GM12878 (cell line): ENCODE results near the gene ISG20. TPM values are rescaled to one million over a fixed set of nuclear protein-coding genes. Genes with fewer than 3 reads are reported as not detected.

Experiments
- ATAC-seq: fragments of 200-7000 bp; cut with Tn5 transposase; 3 replicates; pipeline ENCODE4 v1.9.1; 2020; ENCODE audit warnings: mild to moderate bottlenecking, moderate library complexity
- BruUV-seq: library from RNA; stranded (reverse); fragments of 400-500 nt; replicated peaks from 2 replicates; lab custom pipeline; 2021; lab: Mats Ljungman, UMichigan
- CTCF ChIA-PET: fragments of 300-600 bp; sonication (Branson Sonifier 250); formaldehyde crosslinking; extraction: SDS; loops from one replicate; lab custom pipeline; 2021; ENCODE audit warnings: inconsistent platforms; lab: Yijun Ruan, JAX
- POLR2A ChIA-PET: fragments of 350-600 bp; formaldehyde crosslinking; extraction: SDS; loops from one replicate; lab custom pipeline; 2021; ENCODE audit warnings: inconsistent platforms; lab: Charles Lee
- RAD21 ChIA-PET: fragments of 300-600 bp; sonication (Branson Sonifier 250); formaldehyde crosslinking; loops from one replicate; lab custom pipeline; 2023; ENCODE audit warnings: antibody characterized with exemption; ENCODE audit not compliant: unreplicated experiment; lab: Charles Lee
- SMC1A ChIA-PET: fragments of 300-600 bp; sonication (Branson Sonifier 250); formaldehyde crosslinking; loops from one replicate; lab custom pipeline; 2023; ENCODE audit not compliant: unreplicated experiment, uncharacterized antibody; lab: Charles Lee
- DNase-seq: peaks from one replicate; pipeline ENCODE4 v3.0.0-alpha.2; 2011; ENCODE audit warnings: low read depth, low spot score
- FAIRE-seq: peaks from 3 replicates; lab custom pipeline; 2011; peaks lifted over from hg19 to GRCh38; lab: Jason Lieb, UNC
- H2AFZ ChIP-seq: 2 replicates; pipeline ENCODE4 v1.6.0; 2011; ENCODE audit warnings: low read depth, low read length, control low read depth; ENCODE audit not compliant: control insufficient read depth
- H3K27ac ChIP-seq: 2 replicates; pipeline ENCODE4 v1.5.1; 2011; ENCODE audit warnings: control low read depth; ENCODE audit not compliant: control insufficient read depth, insufficient read depth
- H3K27me3 ChIP-seq, 2 experiments: replicated peaks in 1 of 2; 2 replicates each; pipeline versions ENCODE4 v1.6.0 to v1.6.1; 2011; ENCODE audit warnings: low read length in 1 of 2; ENCODE audit not compliant: control insufficient read depth in 2 of 2, insufficient read depth in 2 of 2
- H3K36me3 ChIP-seq, 2 experiments: 2 replicates each; pipeline ENCODE4 v1.5.1; 2011; ENCODE audit warnings: low read length in 1 of 2; ENCODE audit not compliant: control insufficient read depth in 2 of 2, insufficient read depth in 2 of 2
- H3K4me1 ChIP-seq: 2 replicates; pipeline ENCODE4 v1.6.1; 2011; ENCODE audit warnings: mild to moderate bottlenecking, low read length, moderate library complexity, mixed read lengths; ENCODE audit not compliant: control insufficient read depth, insufficient read depth
- H3K4me2 ChIP-seq: 2 replicates; pipeline ENCODE4 v1.6.0; 2011; ENCODE audit warnings: control low read depth; ENCODE audit not compliant: control insufficient read depth, insufficient read depth
- H3K4me3 ChIP-seq: fragments of 200-600 bp; sonication (generic); 2 replicates; pipeline ENCODE4 v1.5.1; 2016
- H3K79me2 ChIP-seq: 2 replicates; pipeline ENCODE4 v1.6.0; 2011; ENCODE audit warnings: low read length; ENCODE audit not compliant: control insufficient read depth, insufficient read depth
- H3K9ac ChIP-seq: 2 replicates; pipeline ENCODE4 v1.8.0; 2011; ENCODE audit warnings: low read length, control low read depth, mixed read lengths; ENCODE audit not compliant: control insufficient read depth, insufficient read depth
- H3K9me3 ChIP-seq: replicated peaks from 3 replicates; pipeline ENCODE4 v1.5.1; 2011; ENCODE audit warnings: mild to moderate bottlenecking, low read length; ENCODE audit not compliant: control insufficient read depth, insufficient read depth
- H4K20me1 ChIP-seq: 2 replicates; pipeline ENCODE4 v1.6.0; 2011; ENCODE audit not compliant: control insufficient read depth, insufficient read depth
- BACH1 ChIP-seq: fragments of 450-650 bp; IDR thresholded peaks from 2 replicates; pipeline ENCODE4 v1.6.1; 2017; ENCODE audit warnings: mild to moderate bottlenecking, borderline replicate concordance
- FOXK2 ChIP-seq: fragments of 450-650 bp; IDR thresholded peaks from 2 replicates; pipeline ENCODE4 v1.6.1; 2017; ENCODE audit warnings: mild to moderate bottlenecking, moderate library complexity
- MEF2B ChIP-seq: fragments of 450-650 bp; IDR thresholded peaks from 2 replicates; pipeline ENCODE4 v1.6.1; 2018; ENCODE audit warnings: mild to moderate bottlenecking, moderate library complexity; ENCODE audit not compliant: partially characterized antibody, poor library complexity, severe bottlenecking
- NR2F1 ChIP-seq: fragments of 450-650 bp; conservative IDR thresholded peaks from 2 replicates; pipeline ENCODE4 v1.6.1; 2017; ENCODE audit warnings: mild to moderate bottlenecking
- RELB ChIP-seq: fragments of 450-650 bp; IDR thresholded peaks from 2 replicates; pipeline ENCODE4 v1.6.1; 2017; ENCODE audit warnings: low read depth, mild to moderate bottlenecking, moderate library complexity
- RFX5 ChIP-seq: IDR thresholded peaks from 2 replicates; pipeline ENCODE4 v1.6.1; 2011; ENCODE audit warnings: low read depth, low read length, improper control_type of control experiment
- RUNX3 ChIP-seq: IDR thresholded peaks from 2 replicates; pipeline ENCODE4 v1.6.1; 2012; ENCODE audit warnings: low read length, inconsistent platforms
- SREBF2 ChIP-seq: IDR thresholded peaks from 2 replicates; pipeline ENCODE4 v1.6.1; 2012; ENCODE audit warnings: mild to moderate bottlenecking, low read length
- WGBS: methylation state at CpG from one replicate; pipeline ENCODE4 v1.1.6; 2016; ENCODE audit warnings: low lambda C conversion rate; ENCODE audit not compliant: insufficient replicate concordance, insufficient coverage; ENCODE audit errors: missing lambda C conversion rate; 5-methylcytosine and 5-hydroxymethylcytosine counted together
- in situ Hi-C: fragments of 300-500 bp; cut with MboI; formaldehyde crosslinking; loops from 9 replicates; pipeline ENCODE4 v1.14.3; 2018; ENCODE audit warnings: mixed read lengths
- intact Hi-C: fragments of 100-400 bp; cut with micrococcal nuclease; formaldehyde crosslinking; loops from one replicate; pipeline ENCODE4 v1.14.2; 2022; ENCODE audit not compliant: unreplicated experiment
- polyA plus RNA-seq, 11 experiments: library from polyadenylated mRNA; depleted of rRNA in 4 of 11; unstranded in 6 of 11; stranded (reverse) in 5 of 11; fragments of >200 nt; fragmentation: Nextera tagmentation in 4 of 11; fragmentation: Illumina TruSeq in 1 of 11; extraction: Ambion mirVana in 4 of 11; extraction: Trizol in 1 of 11; gene quantifications; 1 replicate in 1 of 11; 2 replicates in 10 of 11; pipeline versions ENCODE4 v1.2.1 to v1.2.3, GENCODE V29; 2011 to 2016; ENCODE audit warnings: inconsistent platforms in 2 of 11, missing spikeins in 2 of 11, low read depth in 1 of 11
- total RNA-seq, 4 experiments: library from RNA; depleted of rRNA in 3 of 4; stranded (reverse); fragments of >200 nt in 3 of 4; fragmentation: Illumina TruSeq in 1 of 4; extraction: Trizol in 1 of 4; gene quantifications; 2 replicates each; pipeline versions ENCODE4 v1.2.1 to v1.2.3, GENCODE V29; 2013 to 2021
- TF ChIP-seq, protein P1 (sequence below), 3 experiments: IDR thresholded peaks in 2 of 3; conservative IDR thresholded peaks in 1 of 3; 2 replicates each; pipeline ENCODE4 v1.5.1; 2011; ENCODE audit warnings: low read depth in 3 of 3, low read length in 3 of 3, mild to moderate bottlenecking in 3 of 3, control low read depth in 2 of 3, moderate library complexity in 2 of 3, inconsistent platforms in 1 of 3, mixed read lengths in 1 of 3; ENCODE audit not compliant: control insufficient read depth in 2 of 3, insufficient read depth in 1 of 3; ENCODE audit errors: extremely low read depth in 1 of 3

Gene ISG20
- total and polyA plus RNA-seq, 10 of the 15 experiments (the other 5 are each of a cell fraction or from before 2014, with no cell fraction given), result 23.4 to 210 (median 85.9) TPM

- no peaks in the 10 kb centered on the region for H4K20me1 ChIP-seq
- H3K27me3 ChIP-seq, result peaks cover 17 to 19% of the 10 kb centered on the region in 2 experiments
- H3K9me3 ChIP-seq, result no peaks in the 10 kb centered on the region
- DNase-seq, result no peak
- H3K36me3 ChIP-seq, result no peaks in the 10 kb centered on the region
- FAIRE-seq, result no peak
- POLR2A ChIA-PET, result no interaction called here
- CTCF ChIA-PET, result interaction anchor here (1.1 to 1.2 kb wide), 3 partner anchors 13 to 56 kb away, joined by 3 to 5 read pairs (median 3); no protein-coding TSS in a partner anchor
- intact Hi-C loops, result no loop called here
- H3K4me2 ChIP-seq, result no peak overlapping the region
- no peak overlapping the region for H3K9ac ChIP-seq
- in situ Hi-C loops, result no loop called here
- TF ChIP-seq RUNX3, result no peak
- TF ChIP-seq NR2F1, result no peak
- TF ChIP-seq RFX5, result no peak
- TF ChIP-seq SREBF2, result no peak
- no peak for TF ChIP-seq MEF2B
- no peak for TF ChIP-seq RELB
- no peak for TF ChIP-seq FOXK2
- TF ChIP-seq, protein P1, sequence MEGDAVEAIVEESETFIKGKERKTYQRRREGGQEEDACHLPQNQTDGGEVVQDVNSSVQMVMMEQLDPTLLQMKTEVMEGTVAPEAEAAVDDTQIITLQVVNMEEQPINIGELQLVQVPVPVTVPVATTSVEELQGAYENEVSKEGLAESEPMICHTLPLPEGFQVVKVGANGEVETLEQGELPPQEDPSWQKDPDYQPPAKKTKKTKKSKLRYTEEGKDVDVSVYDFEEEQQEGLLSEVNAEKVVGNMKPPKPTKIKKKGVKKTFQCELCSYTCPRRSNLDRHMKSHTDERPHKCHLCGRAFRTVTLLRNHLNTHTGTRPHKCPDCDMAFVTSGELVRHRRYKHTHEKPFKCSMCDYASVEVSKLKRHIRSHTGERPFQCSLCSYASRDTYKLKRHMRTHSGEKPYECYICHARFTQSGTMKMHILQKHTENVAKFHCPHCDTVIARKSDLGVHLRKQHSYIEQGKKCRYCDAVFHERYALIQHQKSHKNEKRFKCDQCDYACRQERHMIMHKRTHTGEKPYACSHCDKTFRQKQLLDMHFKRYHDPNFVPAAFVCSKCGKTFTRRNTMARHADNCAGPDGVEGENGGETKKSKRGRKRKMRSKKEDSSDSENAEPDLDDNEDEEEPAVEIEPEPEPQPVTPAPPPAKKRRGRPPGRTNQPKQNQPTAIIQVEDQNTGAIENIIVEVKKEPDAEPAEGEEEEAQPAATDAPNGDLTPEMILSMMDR (IDR thresholded peaks at IDR 0.05 in 2 of 3, conservative IDR thresholded peaks at IDR 0.05 in 1 of 3; ENCODE audit: control insufficient read depth in 2 of 3, extremely low read depth in 1 of 3, insufficient read depth in 1 of 3, low read depth in 3 of 3, low read length in 3 of 3), result no peak
- no peak for TF ChIP-seq BACH1
- no peak overlapping the region for H2AFZ ChIP-seq
- WGBS, result 38% methylated on average over 4 of the region's 4 CpGs
- RAD21 ChIA-PET, result interaction anchor here (0.9 kb wide), 1 partner anchor 92 kb away, joined by 3 read pairs; no protein-coding TSS in a partner anchor
- H3K79me2 ChIP-seq, result no peaks in the 10 kb centered on the region
- H3K4me1 ChIP-seq, result peaks cover 12% of the 10 kb centered on the region
- SMC1A ChIA-PET, result interaction anchor here (0.6 to 1.4 kb wide), 2 partner anchors 16 to 1422 kb away, joined by 3 to 4 read pairs; no protein-coding TSS in a partner anchor
- no peak overlapping the region for H3K4me3 ChIP-seq
- no peak for ATAC-seq
- H3K27ac ChIP-seq, result no peak overlapping the region
- no TSS peak for BruUV-seq
Observed at GRCh38 chr15:88608607-88609181, 30.1 kb upstream of the ISG20 start.
